ENCODE measurements around the gene ENO1.

The ENO1 gene

GRCh38 chr1:8821084-8821483 lies 57.4 kb downstream of the ENO1 start:
- no peak overlapping the region for H3K4me3 ChIP-seq (ENCODE audit: low read depth, low read length)
- TF ChIP-seq, protein P1, sequence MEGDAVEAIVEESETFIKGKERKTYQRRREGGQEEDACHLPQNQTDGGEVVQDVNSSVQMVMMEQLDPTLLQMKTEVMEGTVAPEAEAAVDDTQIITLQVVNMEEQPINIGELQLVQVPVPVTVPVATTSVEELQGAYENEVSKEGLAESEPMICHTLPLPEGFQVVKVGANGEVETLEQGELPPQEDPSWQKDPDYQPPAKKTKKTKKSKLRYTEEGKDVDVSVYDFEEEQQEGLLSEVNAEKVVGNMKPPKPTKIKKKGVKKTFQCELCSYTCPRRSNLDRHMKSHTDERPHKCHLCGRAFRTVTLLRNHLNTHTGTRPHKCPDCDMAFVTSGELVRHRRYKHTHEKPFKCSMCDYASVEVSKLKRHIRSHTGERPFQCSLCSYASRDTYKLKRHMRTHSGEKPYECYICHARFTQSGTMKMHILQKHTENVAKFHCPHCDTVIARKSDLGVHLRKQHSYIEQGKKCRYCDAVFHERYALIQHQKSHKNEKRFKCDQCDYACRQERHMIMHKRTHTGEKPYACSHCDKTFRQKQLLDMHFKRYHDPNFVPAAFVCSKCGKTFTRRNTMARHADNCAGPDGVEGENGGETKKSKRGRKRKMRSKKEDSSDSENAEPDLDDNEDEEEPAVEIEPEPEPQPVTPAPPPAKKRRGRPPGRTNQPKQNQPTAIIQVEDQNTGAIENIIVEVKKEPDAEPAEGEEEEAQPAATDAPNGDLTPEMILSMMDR (IDR thresholded peaks at IDR 0.05; ENCODE audit: low read depth, low read length): no peak

DNA sequence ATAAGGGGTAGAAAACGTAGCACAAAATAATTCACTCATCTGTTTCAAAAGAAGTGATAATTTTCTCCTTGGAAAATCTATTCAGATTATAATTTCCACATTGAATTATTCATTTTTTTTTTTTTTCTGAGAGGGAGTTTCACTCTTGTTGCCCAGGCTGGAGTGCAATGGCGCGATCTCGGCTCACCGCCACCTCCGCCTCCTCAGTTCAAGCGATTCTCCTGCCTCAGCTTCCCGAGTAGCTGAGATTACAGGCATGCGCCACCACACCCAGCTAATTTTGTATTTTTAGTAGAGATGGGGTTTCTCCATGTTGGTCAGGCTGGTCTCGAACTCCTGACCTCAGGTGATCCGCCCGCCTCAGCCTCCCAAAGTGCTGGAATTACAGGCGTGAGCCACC lies 59.7 kb downstream of the ENO1 start:
- peak overlapping the region; percentile 74 for H3K4me3 ChIP-seq (ENCODE audit: low read depth, low read length)

GRCh38 chr1:8818325-8818775 lies 60.1 kb downstream of the ENO1 start:
- TF ChIP-seq, protein P1 (IDR thresholded peaks at IDR 0.05; ENCODE audit: low read depth, low read length): no peak
- peak overlapping the region; percentile 74 for H3K4me3 ChIP-seq (ENCODE audit: low read depth, low read length)

DNA sequence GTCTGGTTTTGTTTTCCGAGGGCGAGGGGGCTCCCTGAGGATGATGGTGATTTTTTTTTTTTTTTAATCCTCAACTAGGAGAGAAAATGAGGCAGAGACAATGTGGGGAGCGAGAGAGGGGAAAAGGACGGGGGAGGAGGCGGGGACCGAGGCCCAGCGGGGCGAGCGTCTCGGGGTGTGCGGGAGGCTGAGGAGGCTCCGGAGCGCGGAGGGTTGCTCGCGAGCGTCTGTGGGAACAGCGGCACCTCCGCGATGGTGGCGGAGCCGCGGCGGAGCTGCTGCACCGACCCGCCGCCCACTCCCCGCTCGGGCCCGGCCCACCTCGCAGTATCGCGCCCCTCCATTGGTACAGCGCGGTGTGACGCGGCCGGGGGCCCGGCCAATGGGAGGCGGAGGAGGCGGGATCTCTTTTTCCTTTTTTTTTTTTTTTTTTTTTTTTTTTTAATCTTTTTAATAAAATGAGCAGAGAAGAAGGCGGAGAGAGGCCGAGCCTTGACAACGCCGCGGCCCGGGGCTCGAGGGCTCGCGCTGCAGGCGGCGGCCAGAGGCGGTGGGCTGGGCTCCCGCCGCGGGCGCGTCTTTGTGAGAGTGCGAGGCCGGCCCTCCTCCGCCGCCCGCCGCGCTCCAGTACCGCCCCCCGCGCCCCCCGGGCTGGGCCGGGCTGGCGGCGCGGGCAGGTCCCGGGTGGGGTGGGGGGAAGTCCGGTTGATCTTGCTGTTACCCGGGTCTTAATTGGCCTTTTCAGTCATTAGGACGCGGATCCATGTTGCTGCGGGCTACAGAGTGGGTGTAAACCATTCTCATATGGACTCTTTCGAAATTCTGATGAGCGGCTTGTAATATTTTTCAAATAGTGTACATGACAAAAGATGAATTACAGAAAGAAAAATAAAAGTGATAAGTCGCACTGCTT lies 60.8 kb downstream of the ENO1 start, which contains the start of gene RERE:
Gene RERE, minus strand, starts transcription at position 229 of the 913 bp plus-strand sequence.
- H3K4me3 ChIP-seq (ENCODE audit: low read depth, low read length): peak within 1 kb of the TSS; percentile 74
- TF ChIP-seq, protein P1 (IDR thresholded peaks at IDR 0.05; ENCODE audit: low read depth, low read length): no peak

GRCh38 chr1:8816831-8817411 lies 61.6 kb downstream of the ENO1 start:
- H3K4me3 ChIP-seq (ENCODE audit: low read depth, low read length): peak overlapping the region; percentile 74
- TF ChIP-seq, protein P1 (IDR thresholded peaks at IDR 0.05; ENCODE audit: low read depth, low read length): no peak

DNA sequence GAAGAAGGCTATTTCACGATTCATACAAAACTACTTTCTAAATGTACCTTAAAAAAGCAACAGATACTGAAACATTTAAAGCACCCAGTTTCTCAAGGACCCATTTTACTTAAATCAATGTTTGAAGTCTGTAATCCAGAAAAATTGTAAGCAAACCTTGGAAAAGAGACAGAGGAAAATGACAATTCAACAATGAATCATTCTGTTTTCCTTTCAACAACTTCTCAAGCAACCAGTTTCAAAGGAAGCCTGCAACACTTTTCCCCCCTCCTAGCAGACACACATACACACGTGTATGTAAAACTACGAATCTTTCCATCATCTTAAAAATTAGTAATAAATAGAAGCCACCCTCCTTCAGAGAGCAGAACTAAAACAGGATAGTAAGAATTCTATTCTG lies 62.2 kb downstream of the ENO1 start:
- TF ChIP-seq, protein P1 (IDR thresholded peaks at IDR 0.05; ENCODE audit: low read depth, low read length): no peak
- peak overlapping the region; percentile 74 for H3K4me3 ChIP-seq (ENCODE audit: low read depth, low read length)

DNA sequence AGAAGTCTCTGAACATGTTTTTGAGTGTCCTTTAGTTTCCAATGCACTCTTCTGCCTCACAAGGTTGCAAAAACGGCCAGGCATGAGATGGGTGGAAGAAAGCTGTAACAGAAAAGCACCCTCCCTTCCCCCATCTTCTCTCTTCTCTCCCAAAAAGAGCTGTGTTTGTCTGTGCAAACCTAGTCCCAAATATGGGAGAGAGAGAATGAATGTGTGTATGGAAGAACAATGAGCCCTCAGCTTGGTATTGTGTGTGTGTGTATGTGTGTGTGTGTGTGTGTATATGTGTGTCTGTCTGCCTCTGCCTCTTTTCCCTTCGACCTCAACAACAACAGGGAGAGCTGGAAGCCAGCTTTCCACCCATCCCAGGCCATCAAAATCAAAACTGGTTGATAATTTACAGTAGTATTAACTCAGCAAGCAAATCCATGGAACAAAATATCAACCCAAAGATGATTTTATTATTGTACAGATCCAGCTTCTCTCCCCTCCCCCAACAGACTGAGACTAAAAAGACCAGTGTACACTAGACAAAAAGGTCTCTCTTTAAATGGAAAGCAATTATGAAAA lies 62.8 kb downstream of the ENO1 start:
- peak overlapping the region; percentile 74 for H3K4me3 ChIP-seq (ENCODE audit: low read depth, low read length)
- TF ChIP-seq, protein P1 (IDR thresholded peaks at IDR 0.05; ENCODE audit: low read depth, low read length): no peak

Data from WI38 (cell line).